Astrocyte (in vitro differentiated cells and primary cell): ENCODE data around the gene CHCHD6. TPM values are rescaled to one million over a fixed set of nuclear protein-coding genes. Genes with fewer than 3 reads are reported as not detected.

Source experiments
- DNase-seq: peaks from one replicate; pipeline ENCODE4 v3.0.0-alpha.2; 2010; ENCODE audit warnings: low read depth
- FAIRE-seq: peaks from 2 replicates; lab custom pipeline; 2011; peaks lifted over from hg19 to GRCh38; lab: Jason Lieb, UNC
- H2AFZ ChIP-seq: 2 replicates; pipeline ENCODE4 v1.6.0; 2012; ENCODE audit warnings: low read depth, low read length, inconsistent platforms
- H3K27ac ChIP-seq: 2 replicates; pipeline ENCODE4 v1.5.1; 2011; ENCODE audit warnings: low read depth, low read length, inconsistent platforms
- H3K27me3 ChIP-seq: 2 replicates; pipeline ENCODE4 v1.6.0; 2011; ENCODE audit warnings: low read length, inconsistent platforms; ENCODE audit not compliant: insufficient read depth
- H3K36me3 ChIP-seq: 2 replicates; pipeline ENCODE4 v1.5.1; 2011; ENCODE audit warnings: low read length, inconsistent platforms; ENCODE audit not compliant: insufficient read depth
- H3K4me1 ChIP-seq: 2 replicates; pipeline ENCODE4 v1.5.1; 2011; ENCODE audit warnings: low read length, inconsistent platforms; ENCODE audit not compliant: insufficient read depth
- H3K4me2 ChIP-seq: 2 replicates; pipeline ENCODE4 v1.6.0; 2012; ENCODE audit warnings: low read length, inconsistent platforms
- H3K4me3 ChIP-seq: 2 replicates; pipeline ENCODE4 v1.5.1; 2011; ENCODE audit warnings: low read depth, mild to moderate bottlenecking, low read length, inconsistent platforms; ENCODE audit not compliant: insufficient read depth
- H3K79me2 ChIP-seq: 2 replicates; pipeline ENCODE4 v1.6.0; 2012; ENCODE audit warnings: mild to moderate bottlenecking, low read length, inconsistent platforms; ENCODE audit not compliant: insufficient read depth
- H3K9ac ChIP-seq: 2 replicates; pipeline ENCODE4 v1.6.0; 2012; ENCODE audit warnings: mild to moderate bottlenecking, low read length, inconsistent platforms
- H3K9me3 ChIP-seq: 2 replicates; pipeline ENCODE4 v1.5.1; 2012; ENCODE audit warnings: low read depth, mild to moderate bottlenecking, low read length, inconsistent platforms; ENCODE audit not compliant: insufficient read depth
- H4K20me1 ChIP-seq: 2 replicates; pipeline ENCODE4 v1.6.0; 2012; ENCODE audit warnings: low read length, inconsistent platforms; ENCODE audit not compliant: insufficient read depth
- H3K27ac Mint-ChIP-seq: one replicate; pipeline ENCODE4 v1.8.0; 2021; ENCODE audit warnings: mild to moderate bottlenecking, mixed read lengths; ENCODE audit not compliant: unreplicated experiment
- H3K27me3 Mint-ChIP-seq: one replicate; pipeline ENCODE4 v1.8.0; 2021; ENCODE audit warnings: low read depth, mixed read lengths; ENCODE audit not compliant: unreplicated experiment
- H3K36me3 Mint-ChIP-seq: one replicate; pipeline ENCODE4 v1.8.0; 2021; ENCODE audit warnings: low read depth, mixed read lengths; ENCODE audit not compliant: unreplicated experiment
- H3K4me1 Mint-ChIP-seq: one replicate; pipeline ENCODE4 v1.8.0; 2021; ENCODE audit warnings: low read depth, mixed read lengths; ENCODE audit not compliant: unreplicated experiment
- H3K4me3 Mint-ChIP-seq: one replicate; pipeline ENCODE4 v1.8.0; 2021; ENCODE audit warnings: mild to moderate bottlenecking, moderate library complexity, mixed read lengths; ENCODE audit not compliant: unreplicated experiment
- H3K9me3 Mint-ChIP-seq: one replicate; pipeline ENCODE4 v1.8.0; 2021; ENCODE audit warnings: mild to moderate bottlenecking, mixed read lengths; ENCODE audit not compliant: unreplicated experiment
- EZH2 ChIP-seq: IDR thresholded peaks from 2 replicates; pipeline ENCODE4 v1.6.1; 2012; ENCODE audit warnings: mild to moderate bottlenecking, low read length, inconsistent platforms; ENCODE audit not compliant: insufficient read depth
- total RNA-seq: library from RNA; stranded (reverse); gene quantifications from 2 replicates; pipeline ENCODE4 v1.2.1, GENCODE V29; 2021
- TF ChIP-seq, protein P1 (sequence below): IDR thresholded peaks from 2 replicates; pipeline ENCODE4 v1.5.1; 2011; ENCODE audit warnings: low read depth, mild to moderate bottlenecking, inconsistent platforms, low read length, moderate library complexity; ENCODE audit not compliant: insufficient read depth

CHCHD6 gene
- total RNA-seq, 1 donor from 2014 or later, result 21.1 TPM

DNA sequence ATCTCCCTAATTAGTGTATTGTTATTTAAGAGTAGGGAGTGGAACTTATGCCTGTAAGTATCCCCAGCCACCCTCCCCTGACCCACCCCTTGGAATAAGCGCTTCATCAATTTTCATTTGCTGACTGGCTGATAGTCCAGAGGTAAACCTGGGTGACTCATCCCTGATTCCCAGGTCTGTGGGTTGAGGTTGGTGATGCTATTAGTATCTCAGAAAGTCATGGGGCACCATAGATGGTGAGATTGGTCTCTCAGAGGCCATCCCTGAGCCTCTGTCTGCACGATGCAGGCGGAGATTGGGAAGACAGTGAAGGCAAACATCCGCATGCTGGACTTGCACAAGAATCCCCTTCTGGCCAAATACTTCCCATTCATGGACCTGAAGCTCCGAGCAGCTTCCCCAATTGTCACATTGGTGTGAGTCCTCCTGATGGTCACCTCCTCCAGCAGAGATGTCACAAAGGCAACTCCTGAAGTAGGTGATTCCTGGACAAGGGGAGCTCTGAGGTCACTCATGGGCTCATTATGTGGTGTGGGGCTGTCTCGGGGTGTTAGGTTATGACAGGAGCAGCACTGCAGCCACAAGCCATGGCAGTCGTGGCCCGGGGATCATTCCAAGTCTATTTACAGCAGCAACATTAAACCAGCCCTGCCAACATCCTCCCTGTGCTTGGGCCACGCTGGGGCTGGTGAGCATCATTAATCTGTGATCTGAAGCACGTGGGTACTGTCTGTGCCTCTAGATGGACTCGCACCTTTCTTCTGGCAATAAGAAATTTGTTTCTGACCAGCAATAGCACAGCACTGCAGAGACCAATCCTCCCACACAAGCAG, 42.3 kb upstream of the CHCHD6 start:
- no peaks in the 10 kb centered on the region for H3K4me1 Mint-ChIP-seq
- H3K4me3 Mint-ChIP-seq, result no peak overlapping the region
- Histone ChIP-seq H4K20me1 (no peaks in the 10 kb centered on the region), H3K4me3 (no peak overlapping the region), H3K4me1 (peaks cover 2% of the 10 kb centered on the region), H3K36me3 (no peaks in the 10 kb centered on the region), H3K9ac (no peak overlapping the region), H3K27me3 (peaks cover 21% of the 10 kb centered on the region), H3K9me3 (peaks cover 6% of the 10 kb centered on the region), H3K4me2 (no peak overlapping the region), H2AFZ (no peak overlapping the region), H3K27ac (no peak overlapping the region), H3K79me2 (no peaks in the 10 kb centered on the region)
- FAIRE-seq, result no peak
- H3K36me3 Mint-ChIP-seq, result no peaks in the 10 kb centered on the region
- peaks cover 62% of the 10 kb centered on the region for H3K27me3 Mint-ChIP-seq
- no peak overlapping the region for H3K27ac Mint-ChIP-seq
- no peak for DNase-seq
- H3K9me3 Mint-ChIP-seq, result peaks cover 17% of the 10 kb centered on the region
- TF ChIP-seq, protein P1, sequence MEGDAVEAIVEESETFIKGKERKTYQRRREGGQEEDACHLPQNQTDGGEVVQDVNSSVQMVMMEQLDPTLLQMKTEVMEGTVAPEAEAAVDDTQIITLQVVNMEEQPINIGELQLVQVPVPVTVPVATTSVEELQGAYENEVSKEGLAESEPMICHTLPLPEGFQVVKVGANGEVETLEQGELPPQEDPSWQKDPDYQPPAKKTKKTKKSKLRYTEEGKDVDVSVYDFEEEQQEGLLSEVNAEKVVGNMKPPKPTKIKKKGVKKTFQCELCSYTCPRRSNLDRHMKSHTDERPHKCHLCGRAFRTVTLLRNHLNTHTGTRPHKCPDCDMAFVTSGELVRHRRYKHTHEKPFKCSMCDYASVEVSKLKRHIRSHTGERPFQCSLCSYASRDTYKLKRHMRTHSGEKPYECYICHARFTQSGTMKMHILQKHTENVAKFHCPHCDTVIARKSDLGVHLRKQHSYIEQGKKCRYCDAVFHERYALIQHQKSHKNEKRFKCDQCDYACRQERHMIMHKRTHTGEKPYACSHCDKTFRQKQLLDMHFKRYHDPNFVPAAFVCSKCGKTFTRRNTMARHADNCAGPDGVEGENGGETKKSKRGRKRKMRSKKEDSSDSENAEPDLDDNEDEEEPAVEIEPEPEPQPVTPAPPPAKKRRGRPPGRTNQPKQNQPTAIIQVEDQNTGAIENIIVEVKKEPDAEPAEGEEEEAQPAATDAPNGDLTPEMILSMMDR, result no peak
- TF ChIP-seq EZH2, result no peak

- no peaks in the 10 kb centered on the region for H3K36me3 ChIP-seq
- H3K4me2 ChIP-seq, result no peak overlapping the region
- FAIRE-seq (no peak), DNase-seq (no peak)
- no peak overlapping the region for H2AFZ ChIP-seq
- H3K27me3 ChIP-seq, result peaks cover 21% of the 10 kb centered on the region
- peaks cover 6% of the 10 kb centered on the region for H3K9me3 ChIP-seq
- TF ChIP-seq, protein P1, result no peak
- TF ChIP-seq EZH2, result no peak
- no peaks in the 10 kb centered on the region for H3K4me1 Mint-ChIP-seq
- H3K4me3 Mint-ChIP-seq, result no peak overlapping the region
- H3K9ac ChIP-seq, result no peak overlapping the region
- H3K79me2 ChIP-seq, result no peaks in the 10 kb centered on the region
- H3K4me1 ChIP-seq, result peaks cover 2% of the 10 kb centered on the region
- H3K4me3 ChIP-seq, result no peak overlapping the region
- H3K27ac ChIP-seq, result no peak overlapping the region
- H3K9me3 Mint-ChIP-seq, result peaks cover 12% of the 10 kb centered on the region
- no peaks in the 10 kb centered on the region for H4K20me1 ChIP-seq
- peaks cover 53% of the 10 kb centered on the region for H3K27me3 Mint-ChIP-seq
- no peak overlapping the region for H3K27ac Mint-ChIP-seq
- H3K36me3 Mint-ChIP-seq, result no peaks in the 10 kb centered on the region
These were observed 40.8 kb upstream of the CHCHD6 start for GRCh38 chr3:126663257-126663656.

- Histone ChIP-seq H3K27ac (no peak overlapping the region), H3K9me3 (peaks cover 6% of the 10 kb centered on the region), H3K27me3 (peaks cover 21% of the 10 kb centered on the region), H3K4me1 (peaks cover 2% of the 10 kb centered on the region), H3K4me2 (no peak overlapping the region), H3K9ac (no peak overlapping the region), H3K36me3 (no peaks in the 10 kb centered on the region), H2AFZ (no peak overlapping the region), H4K20me1 (no peaks in the 10 kb centered on the region), H3K4me3 (no peak overlapping the region), H3K79me2 (no peaks in the 10 kb centered on the region)
- H3K27me3 Mint-ChIP-seq, result peaks cover 50% of the 10 kb centered on the region
- TF ChIP-seq, protein P1, result no peak
- no peak for TF ChIP-seq EZH2
- no peak for FAIRE-seq
- peak overlapping the region; percentile 26 for H3K27ac Mint-ChIP-seq
- DNase-seq, result no peak
- no peaks in the 10 kb centered on the region for H3K4me1 Mint-ChIP-seq
- no peaks in the 10 kb centered on the region for H3K36me3 Mint-ChIP-seq
- peaks cover 8% of the 10 kb centered on the region for H3K9me3 Mint-ChIP-seq
- no peak overlapping the region for H3K4me3 Mint-ChIP-seq
These were observed 40.3 kb upstream of the CHCHD6 start for GRCh38 chr3:126663750-126664149.
